Measurements from ENCODE around the gene ZNF385D.
"Not testable (repeated sequence)": the region's sequence is repeated elsewhere in the genome, so short reads cannot be mapped to it uniquely, and the experiment has no call there.

Gene ZNF385D

DNA sequence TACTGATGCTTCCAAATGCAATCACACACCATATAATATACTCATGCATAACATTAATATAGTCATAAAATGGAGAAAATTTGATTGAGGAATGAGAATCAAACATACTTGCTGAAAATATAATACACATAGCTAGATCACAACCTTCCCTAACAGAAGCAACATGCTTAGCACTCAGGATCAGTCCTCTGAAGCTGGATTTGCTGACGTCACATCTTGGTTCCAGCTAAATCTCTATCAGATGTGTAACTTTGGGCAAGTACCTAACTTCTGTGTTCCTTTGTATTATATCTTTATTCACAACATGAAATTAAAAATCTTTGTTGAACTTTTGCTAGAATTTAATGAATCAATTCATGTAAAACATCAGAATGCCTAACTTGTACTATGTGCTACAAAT is 263.5 kb downstream of the ZNF385D start:
- no peak overlapping the region for H3K4me3 ChIP-seq (ENCODE audit: low read depth, low read length)
- no peak for DNase-seq (ENCODE audit: low read depth)
- TF ChIP-seq, protein P1, sequence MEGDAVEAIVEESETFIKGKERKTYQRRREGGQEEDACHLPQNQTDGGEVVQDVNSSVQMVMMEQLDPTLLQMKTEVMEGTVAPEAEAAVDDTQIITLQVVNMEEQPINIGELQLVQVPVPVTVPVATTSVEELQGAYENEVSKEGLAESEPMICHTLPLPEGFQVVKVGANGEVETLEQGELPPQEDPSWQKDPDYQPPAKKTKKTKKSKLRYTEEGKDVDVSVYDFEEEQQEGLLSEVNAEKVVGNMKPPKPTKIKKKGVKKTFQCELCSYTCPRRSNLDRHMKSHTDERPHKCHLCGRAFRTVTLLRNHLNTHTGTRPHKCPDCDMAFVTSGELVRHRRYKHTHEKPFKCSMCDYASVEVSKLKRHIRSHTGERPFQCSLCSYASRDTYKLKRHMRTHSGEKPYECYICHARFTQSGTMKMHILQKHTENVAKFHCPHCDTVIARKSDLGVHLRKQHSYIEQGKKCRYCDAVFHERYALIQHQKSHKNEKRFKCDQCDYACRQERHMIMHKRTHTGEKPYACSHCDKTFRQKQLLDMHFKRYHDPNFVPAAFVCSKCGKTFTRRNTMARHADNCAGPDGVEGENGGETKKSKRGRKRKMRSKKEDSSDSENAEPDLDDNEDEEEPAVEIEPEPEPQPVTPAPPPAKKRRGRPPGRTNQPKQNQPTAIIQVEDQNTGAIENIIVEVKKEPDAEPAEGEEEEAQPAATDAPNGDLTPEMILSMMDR (conservative IDR thresholded peaks at IDR 0.05; ENCODE audit: low read depth, low read length), result no peak

DNA sequence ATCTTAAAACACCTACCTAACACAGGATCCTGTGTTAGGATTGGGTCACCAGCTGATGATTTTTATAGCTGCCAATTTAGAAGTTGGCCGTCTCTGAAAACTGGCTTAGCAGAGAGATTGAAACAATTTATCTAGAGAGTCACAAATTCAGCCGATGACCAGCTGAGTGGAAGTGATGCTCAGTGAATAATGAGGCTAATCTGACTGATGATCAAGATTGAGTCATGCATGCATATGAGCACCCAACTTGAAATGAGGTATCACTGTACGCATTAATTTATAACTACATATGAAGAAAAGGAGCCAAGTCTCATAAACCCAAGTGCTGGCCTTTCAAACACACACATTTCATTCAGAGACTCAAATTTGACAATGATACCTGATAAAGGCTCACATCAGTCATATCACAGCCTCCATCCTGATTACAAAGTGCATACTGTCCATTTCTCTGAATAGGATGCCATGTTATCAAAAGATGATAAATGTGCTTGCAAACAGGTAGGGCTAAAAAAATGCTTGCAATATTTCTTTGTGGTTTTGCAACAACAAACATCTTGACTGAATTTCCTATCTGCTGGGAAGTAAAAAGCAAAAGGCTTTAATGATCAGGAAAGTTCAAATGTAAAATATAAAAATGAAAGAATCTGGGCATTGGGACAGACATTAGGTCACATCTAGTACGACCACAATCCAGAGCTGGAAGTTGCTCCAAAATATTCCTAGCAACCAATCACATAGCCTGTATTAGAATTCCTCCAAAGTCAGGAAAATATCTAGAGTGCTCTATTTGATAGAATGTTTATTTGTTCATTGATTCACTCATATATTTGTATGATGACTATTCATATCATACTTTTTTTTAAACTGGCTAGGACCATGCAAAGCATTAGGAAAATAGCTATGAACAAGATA is 264.7 kb downstream of the ZNF385D start:
- not testable (repeated sequence) for DNase-seq (ENCODE audit: low read depth); H3K4me3 ChIP-seq (ENCODE audit: low read depth, low read length)

DNA sequence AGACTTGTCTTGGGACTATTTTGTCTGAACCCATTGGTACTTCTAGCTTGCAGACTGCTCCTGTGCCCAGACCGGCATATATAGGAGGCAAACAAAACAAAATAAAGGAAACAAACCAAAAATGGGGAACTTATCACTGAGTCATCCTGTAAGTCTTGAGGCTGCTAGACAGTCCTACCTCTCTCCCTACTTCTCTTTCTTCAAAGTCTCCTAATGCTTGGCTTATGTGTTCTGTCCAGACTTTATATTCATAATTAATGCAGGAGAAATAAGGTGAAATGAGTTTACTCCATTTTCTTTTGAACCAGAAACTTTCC is 266.2 kb downstream of the ZNF385D start:
- H3K4me3 ChIP-seq (ENCODE audit: low read depth, low read length), result no peak overlapping the region
- TF ChIP-seq, protein P1 (conservative IDR thresholded peaks at IDR 0.05; ENCODE audit: low read depth, low read length), result no peak
- DNase-seq (ENCODE audit: low read depth), result no peak

DNA sequence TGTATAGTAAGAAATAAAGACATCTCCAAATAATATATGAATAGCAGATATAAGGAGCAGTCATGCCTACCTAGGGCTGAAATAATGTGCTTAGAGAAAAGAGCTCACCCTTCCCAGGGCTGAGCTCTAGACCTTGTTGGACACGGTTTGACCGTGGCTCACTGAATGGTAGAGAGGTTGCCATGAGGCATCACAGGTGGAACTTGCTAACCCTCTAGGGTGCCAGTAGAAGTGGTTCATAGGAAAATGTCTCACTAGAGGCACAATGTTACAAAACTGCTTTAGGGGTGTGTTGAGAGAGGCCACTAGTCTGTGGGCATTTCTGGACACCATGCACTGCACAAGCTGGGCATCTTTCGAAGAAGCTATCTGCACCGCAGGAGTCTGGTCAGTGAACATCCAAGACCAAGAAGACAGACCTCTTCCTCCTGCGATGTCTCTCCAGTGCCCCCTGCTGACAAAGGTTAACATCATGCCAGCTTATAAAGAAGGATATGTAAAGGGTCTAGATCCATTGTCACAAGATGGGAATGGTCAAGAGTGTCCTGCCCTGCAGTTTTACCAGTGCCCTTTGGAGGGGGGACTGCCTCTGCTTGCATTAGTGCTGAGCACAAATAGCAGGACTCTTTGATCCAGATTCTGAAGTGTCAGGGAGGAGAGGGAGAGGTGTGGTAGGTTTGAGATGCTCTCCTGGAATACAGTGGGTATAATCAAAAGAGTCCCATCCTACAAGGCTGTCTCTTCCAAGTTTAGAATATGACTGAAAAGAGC is 266.8 kb downstream of the ZNF385D start:
- H3K4me3 ChIP-seq (ENCODE audit: low read depth, low read length), result no peak overlapping the region
- peak; percentile 72 for DNase-seq (ENCODE audit: low read depth)
- TF ChIP-seq, protein P1 (conservative IDR thresholded peaks at IDR 0.05; ENCODE audit: low read depth, low read length), result peak; percentile 66

DNA sequence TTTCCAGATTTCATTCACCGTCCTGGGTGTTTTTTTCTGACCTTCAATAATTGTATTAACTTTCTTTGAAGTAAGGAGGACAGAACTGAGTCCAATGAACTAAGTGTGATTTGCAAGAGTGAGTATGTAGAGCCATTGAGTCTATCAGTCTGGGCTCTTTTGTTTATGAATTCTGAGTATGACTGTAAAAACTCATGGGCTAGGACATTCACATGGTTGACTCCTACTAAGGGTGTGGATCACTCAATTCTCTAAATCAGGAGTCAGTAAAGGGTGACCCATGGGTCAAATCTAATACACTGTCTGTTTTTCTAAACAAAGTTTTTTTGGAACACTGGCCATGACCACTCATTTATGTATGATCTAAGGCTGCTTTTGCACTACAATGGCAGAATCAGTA is 269.0 kb downstream of the ZNF385D start:
- no peak for DNase-seq (ENCODE audit: low read depth)
- TF ChIP-seq, protein P1 (conservative IDR thresholded peaks at IDR 0.05; ENCODE audit: low read depth, low read length), result no peak
- H3K4me3 ChIP-seq (ENCODE audit: low read depth, low read length), result no peak overlapping the region

DNA sequence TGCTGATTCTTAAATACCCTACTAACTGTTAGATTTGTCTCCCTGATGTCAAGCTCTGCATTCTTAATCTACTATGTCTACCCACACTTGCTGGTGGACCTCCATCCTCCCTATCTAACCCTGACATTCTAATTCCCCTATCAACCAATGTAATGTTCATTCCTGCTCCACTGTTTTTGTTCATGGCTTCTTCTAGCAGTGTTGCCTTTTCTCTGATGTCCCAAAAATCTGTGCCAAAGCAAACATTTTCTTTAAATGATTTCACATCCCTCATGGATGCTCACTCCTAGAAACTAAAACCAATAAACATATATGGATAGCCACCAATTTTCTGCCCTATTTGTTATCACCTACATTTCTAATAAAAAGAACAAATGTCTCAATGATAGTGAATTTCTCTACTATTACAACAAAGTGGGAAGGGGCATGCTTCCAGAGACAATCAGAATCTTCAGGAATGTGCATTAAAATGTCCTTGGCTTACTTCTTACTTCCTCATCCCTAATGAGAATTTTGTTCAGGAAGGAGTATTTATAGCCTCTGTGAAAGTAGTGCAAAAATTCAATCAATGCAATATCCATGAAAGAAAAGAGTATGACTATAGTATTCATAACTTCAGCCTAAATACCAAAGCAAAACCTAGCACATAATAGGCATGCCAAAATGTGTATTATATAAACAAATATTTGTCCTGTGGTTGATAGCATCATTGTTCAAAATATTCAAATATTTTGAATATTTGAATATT is 273.3 kb downstream of the ZNF385D start:
- TF ChIP-seq, protein P1 (conservative IDR thresholded peaks at IDR 0.05; ENCODE audit: low read depth, low read length), result no peak
- H3K4me3 ChIP-seq (ENCODE audit: low read depth, low read length), result no peak overlapping the region
- DNase-seq (ENCODE audit: low read depth), result no peak

DNA sequence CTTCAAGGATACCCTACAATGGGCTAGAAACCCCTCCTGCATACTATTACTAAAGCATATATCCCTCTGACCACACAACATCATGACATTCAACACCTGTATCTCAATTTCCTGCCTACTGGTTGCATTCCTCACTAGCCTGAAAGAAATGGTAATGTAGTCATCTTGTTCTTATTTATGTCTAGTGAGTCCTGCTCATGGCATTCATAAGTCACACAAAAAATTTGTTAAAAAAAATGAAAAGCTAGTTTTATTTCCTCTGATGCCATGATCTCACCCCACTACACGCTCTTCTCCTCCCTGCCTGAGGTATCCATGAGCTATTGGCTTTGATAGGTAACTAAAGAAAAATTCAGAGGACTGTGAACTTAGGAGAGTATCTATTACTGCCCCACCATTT is 284.5 kb downstream of the ZNF385D start:
- no peak overlapping the region for H3K4me3 ChIP-seq (ENCODE audit: low read depth, low read length)
- TF ChIP-seq, protein P1 (conservative IDR thresholded peaks at IDR 0.05; ENCODE audit: low read depth, low read length), result no peak
- no peak for DNase-seq (ENCODE audit: low read depth)
